Measurements from ENCODE around the gene SLC25A44.
A peak's percentile ranks its signal among the peaks of the same experiment; 100 is the strongest.
"Not testable (repeated sequence)": the region's sequence is repeated elsewhere in the genome, so short reads cannot be mapped to it uniquely, and the experiment has no call there.

SLC25A44 gene

DNA sequence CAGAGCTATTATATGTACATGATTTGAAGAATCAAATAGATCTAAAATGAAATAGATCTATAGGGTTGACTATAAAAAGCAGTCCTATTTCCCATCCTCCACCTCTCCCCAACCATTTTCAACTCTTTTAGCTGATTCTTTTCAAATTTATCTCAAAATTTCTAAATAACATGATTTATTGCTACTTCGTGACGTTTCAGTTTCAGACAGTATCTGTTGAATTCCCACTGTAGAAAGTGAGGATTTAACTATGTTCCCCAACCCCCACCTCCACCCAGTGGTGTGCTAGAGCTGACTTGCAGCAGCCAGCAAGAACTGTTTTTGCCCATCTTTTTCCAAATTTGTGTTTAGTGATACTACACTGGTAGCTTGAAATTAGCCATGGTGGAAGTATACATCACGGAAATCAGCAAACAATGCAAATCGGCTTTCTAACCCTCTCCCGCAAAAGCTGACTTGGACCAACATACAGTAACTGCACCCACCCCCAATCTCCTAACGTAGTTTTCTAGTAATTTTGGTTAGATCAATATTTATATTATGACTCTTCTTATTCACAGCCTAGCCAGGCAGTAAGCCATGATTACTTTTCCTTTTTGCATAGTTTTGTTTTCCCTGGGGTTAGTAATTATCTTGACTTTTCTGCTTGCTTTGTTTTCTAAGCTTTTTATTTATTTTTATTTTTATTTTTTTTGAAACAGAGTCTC lies 29.6 kb upstream of the SLC25A44 start:
- no peak for DNase-seq

GRCh38 chr1:156165083-156165482 lies 28.8 kb upstream of the SLC25A44 start:
- no peak for DNase-seq

GRCh38 chr1:156167536-156167935 lies 26.4 kb upstream of the SLC25A44 start:
- DNase-seq, result no peak

- no peak for DNase-seq
Observed at GRCh38 chr1:156172696-156173470, 21.0 kb upstream of the SLC25A44 start.

DNA sequence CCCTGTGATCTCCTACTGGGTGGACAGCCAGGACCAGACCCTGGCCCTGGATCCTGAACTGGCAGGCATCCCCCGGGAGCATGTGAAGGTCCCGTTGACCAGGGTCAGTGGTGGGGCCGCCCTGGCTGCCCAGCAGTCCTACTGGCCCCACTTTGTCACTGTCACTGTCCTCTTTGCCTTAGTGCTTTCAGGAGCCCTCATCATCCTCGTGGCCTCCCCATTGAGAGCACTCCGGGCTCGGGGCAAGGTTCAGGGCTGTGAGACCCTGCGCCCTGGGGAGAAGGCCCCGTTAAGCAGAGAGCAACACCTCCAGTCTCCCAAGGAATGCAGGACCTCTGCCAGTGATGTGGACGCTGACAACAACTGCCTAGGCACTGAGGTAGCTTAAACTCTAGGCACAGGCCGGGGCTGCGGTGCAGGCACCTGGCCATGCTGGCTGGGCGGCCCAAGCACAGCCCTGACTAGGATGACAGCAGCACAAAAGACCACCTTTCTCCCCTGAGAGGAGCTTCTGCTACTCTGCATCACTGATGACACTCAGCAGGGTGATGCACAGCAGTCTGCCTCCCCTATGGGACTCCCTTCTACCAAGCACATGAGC lies 17.2 kb upstream of the SLC25A44 start:
- DNase-seq, result no peak

GRCh38 chr1:156177919-156178654 lies 15.8 kb upstream of the SLC25A44 start:
- DNase-seq, result no peak

GRCh38 chr1:156180471-156180870 lies 13.4 kb upstream of the SLC25A44 start:
- no peak for DNase-seq

DNA sequence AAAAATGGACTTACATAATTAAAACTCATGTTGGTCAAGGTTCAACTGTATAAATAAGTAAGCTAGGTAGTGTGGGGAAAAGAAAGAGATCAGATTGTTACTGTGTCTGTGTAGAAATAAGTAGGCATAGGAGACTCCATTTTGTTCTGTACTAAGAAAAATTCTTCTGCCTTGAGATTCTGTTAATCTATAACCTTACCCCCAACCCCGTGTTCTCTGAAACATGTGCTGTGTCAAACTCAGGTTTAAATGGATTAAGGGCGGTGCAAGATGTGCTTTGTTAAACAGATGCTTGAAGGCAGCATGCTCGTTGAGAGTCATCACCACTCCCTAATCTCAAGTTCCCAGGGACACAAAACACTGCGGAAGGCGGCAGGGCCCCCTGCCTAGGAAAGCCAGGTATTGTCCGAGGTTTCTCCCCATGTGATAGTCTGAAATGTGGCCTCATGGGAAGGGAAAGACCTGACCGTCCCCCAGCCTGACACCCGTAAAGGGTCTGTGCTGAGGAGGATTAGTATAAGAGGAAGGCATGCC lies 12.4 kb upstream of the SLC25A44 start:
- not testable (repeated sequence) for DNase-seq

GRCh38 chr1:156182010-156182779 lies 11.7 kb upstream of the SLC25A44 start:
- DNase-seq, result not testable (repeated sequence)

- DNase-seq, result not testable (repeated sequence)
Observed at GRCh38 chr1:156186347-156187177, 7.3 kb upstream of the SLC25A44 start.

DNA sequence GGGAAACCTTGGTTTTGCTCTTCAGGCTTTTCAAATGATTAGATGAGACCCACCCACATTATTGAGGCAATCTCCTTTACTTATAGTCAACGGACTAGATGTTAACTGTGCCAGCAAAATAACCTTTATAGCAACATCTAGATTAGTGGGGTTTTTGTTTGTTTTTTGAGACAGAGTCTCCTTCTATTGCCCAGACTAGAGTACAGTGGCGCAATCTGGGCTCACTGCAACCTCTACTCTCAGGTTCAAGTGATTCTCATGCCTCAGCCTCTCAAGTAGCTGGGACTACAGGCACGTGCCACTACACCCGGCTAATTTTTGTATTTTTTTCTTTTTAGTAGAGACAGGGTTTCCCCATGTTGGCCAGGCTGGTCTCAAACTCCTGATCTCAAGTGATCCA lies 3.6 kb upstream of the SLC25A44 start:
- DNase-seq, result not testable (repeated sequence)

GRCh38 chr1:156191292-156191964 lies 2.5 kb upstream of the SLC25A44 start:
- no peak for DNase-seq

- no peak for DNase-seq
Observed at GRCh38 chr1:156193208-156193487, 756 bp upstream of the SLC25A44 start.

- DNase-seq, result peak; percentile 26
Observed at GRCh38 chr1:156194300-156194652, 372 bp downstream of the SLC25A44 start.

DNA sequence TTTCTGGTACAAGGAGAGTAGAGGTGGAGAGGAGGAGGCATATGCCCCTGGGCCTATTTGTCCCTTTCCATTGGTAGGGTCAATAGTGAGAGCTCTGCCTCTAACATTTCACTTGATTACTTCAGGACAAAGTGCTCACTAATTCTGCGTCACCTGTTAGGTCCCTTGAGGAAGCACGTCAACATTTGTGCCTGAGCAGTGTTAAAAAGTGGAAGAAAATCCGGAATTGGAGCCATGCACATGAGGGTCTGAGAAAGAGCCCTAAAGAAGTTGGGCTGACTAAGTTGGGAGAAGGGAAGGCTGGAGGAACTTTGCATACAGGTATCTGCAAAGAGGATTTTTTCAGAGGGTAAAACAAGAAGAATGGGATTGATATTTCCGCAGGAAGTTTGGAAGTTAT lies 1.9 kb downstream of the SLC25A44 start:
- no peak for DNase-seq

DNA sequence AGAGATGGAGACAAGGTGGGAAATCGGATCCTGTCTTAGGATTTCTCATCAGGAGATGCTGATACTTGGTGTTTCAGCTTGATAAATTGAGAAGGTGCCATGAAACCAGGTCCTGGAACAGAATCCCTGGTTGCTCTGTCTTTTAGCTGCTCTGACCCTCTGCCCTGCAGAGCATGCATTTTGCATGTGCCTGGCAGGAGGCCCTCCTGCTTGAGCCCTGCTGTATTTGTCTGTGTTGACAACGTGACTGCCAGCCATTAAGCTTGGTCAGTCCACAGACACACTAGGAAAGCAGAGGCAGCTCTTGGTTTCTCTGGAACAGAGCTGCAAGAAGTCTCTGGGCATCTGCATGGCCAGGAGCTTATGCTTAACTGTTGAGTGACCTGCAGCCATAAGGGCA lies 2.5 kb downstream of the SLC25A44 start:
- no peak for DNase-seq

DNA sequence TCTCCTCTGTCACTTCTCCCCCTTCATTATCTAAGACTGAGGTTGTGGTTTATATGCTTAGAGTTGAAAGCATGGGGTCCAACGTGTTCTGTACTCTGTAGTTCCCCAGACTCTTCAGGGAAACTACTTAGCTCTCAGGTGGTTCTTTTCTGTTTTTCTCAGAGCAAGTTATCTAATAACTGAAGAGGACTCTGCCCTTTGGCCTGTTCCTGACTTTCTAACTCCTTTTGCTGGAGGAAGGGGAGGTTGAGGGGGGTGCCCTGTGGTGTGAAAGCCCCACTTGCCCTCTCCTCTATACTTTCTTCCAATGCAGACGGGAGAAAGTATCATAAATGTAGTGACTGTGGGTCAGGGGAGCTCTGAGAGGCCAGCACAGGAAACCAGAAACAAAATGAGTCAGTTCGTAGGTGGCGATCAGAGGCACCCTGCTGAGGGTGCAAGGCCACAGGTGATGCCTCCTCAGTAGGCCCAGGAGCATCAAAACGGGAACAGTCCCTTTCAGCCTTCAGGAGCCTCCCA lies 5.0 kb downstream of the SLC25A44 start:
- no peak for DNase-seq

DNA sequence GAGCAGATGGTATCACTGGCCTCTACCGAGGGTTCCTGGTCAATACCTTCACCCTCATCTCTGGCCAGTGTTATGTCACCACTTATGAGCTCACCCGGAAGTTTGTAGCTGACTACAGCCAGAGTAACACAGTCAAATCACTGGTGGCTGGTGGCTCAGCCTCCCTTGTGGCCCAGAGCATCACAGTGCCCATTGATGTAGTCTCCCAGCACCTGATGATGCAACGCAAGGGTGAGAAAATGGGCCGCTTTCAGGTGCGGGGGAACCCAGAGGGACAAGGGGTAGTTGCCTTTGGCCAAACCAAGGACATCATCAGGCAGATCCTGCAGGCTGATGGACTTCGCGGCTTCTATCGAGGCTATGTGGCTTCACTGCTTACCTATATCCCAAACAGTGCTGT lies 6.1 kb downstream of the SLC25A44 start:
- DNase-seq, result no peak

DNA sequence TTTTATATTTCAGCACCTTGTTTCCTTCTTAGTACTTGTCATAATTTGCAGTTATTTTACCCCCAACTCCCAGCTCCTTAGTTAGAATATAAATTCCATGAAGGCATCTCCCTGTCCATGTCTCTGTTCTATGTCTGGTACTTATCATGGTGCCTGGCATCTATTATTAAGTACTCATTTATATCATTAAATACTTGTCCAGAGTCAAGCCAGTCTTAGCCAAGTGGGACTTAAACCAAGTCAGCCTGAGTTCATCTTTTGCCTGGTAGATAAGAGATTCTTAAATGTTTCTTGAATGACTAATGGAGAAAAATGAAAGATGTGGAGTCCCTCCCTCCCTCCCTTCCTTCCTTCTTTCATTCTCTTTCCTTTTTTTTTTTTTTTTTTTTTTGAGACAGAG lies 9.4 kb downstream of the SLC25A44 start:
- peak; percentile 72 for DNase-seq

DNA sequence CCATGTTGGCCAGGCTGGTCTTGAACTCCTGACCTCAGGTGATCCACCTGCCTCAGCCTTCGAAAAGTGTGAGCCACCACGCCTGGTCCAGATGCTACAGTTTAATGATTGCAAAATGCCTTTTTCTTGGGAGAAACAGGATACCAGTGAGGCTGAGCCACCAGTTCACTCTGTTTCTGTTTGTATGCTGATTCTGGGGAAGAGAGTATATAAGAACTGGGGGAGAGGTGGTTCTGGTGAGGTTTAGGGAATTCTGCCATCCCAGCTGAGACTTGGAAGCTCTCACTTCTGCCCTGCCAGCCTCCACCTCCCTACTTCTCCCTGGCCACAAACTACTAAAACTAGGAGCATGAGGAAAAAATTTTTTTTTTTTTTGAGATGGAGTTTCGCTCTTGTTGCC lies 10.8 kb downstream of the SLC25A44 start:
- no peak for DNase-seq

DNA sequence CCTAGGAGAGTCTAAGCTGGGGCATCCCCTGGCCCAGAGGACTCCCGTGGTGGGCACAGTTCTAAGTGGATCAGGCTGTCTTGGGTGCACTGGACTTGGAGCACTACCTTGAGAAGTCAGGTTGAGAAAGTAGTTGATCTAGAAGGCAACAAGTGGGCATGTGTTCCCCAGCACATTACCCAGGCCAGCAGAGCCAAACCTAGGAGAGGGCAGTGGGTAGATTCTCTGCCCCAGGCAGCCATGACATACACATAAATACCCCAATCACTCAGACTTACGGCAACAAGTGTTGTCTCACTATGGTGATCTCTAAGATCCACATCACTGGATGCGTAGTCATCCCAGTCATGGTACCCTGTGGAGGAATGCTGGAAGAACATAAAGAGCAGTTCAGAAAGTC lies 17.3 kb downstream of the SLC25A44 start:
- DNase-seq, result no peak
